Thyroid gland (tissue), 4 donors: Measurements from ENCODE around the gene TJAP1.

Experiments
- POLR2A ChIP-seq, 2 donors: fragments of 450-650 bp; IDR thresholded peaks; one replicate each; pipeline ENCODE4 v1.6.1; 2017; ENCODE audit warnings: antibody characterized with exemption in 2 of 2, mild to moderate bottlenecking in 2 of 2, moderate library complexity in 1 of 2
- TF ChIP-seq, protein P1 (sequence below), 6 experiments: fragments of 200-600 bp in 3 of 6; fragments of 450-650 bp in 3 of 6; sonication (generic) in 3 of 6; IDR thresholded peaks; one replicate each; pipeline ENCODE4 v1.5.1; 2016 to 2019; ENCODE audit warnings: antibody characterized with exemption in 6 of 6, mild to moderate bottlenecking in 2 of 6, inconsistent platforms in 1 of 6, moderate library complexity in 1 of 6

DNA sequence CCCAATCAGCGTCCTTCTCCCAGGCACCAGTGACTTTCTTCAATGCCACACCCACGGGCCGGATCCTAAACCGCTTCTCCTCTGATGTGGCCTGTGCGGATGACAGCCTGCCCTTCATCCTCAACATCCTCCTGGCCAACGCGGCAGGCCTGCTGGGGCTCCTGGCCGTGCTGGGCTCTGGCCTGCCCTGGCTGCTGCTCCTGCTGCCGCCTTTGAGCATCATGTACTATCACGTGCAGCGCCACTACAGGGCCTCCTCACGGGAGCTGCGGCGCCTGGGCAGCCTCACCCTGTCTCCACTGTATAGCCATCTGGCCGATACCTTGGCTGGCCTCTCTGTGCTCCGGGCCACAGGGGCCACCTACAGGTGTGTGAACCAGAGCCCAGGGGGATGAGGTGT is 31.8 kb upstream of the TJAP1 start:
- TF ChIP-seq, protein P1, sequence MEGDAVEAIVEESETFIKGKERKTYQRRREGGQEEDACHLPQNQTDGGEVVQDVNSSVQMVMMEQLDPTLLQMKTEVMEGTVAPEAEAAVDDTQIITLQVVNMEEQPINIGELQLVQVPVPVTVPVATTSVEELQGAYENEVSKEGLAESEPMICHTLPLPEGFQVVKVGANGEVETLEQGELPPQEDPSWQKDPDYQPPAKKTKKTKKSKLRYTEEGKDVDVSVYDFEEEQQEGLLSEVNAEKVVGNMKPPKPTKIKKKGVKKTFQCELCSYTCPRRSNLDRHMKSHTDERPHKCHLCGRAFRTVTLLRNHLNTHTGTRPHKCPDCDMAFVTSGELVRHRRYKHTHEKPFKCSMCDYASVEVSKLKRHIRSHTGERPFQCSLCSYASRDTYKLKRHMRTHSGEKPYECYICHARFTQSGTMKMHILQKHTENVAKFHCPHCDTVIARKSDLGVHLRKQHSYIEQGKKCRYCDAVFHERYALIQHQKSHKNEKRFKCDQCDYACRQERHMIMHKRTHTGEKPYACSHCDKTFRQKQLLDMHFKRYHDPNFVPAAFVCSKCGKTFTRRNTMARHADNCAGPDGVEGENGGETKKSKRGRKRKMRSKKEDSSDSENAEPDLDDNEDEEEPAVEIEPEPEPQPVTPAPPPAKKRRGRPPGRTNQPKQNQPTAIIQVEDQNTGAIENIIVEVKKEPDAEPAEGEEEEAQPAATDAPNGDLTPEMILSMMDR (IDR thresholded peaks at IDR 0.05) = no peak
- no peak for TF ChIP-seq POLR2A (IDR thresholded peaks at IDR 0.05)
